Stimulated activated naive CD8-positive, alpha-beta T cell treated with anti-CD3 and anti-CD28 coated beads, Interleukin-15, Interleukin-2, amounts not matched to agents 100 U/mL and 50 U/mL, for 24 hours (primary cell): Measurements from ENCODE around the gene RAVER1.
"Not testable (repeated sequence)": the region's sequence is repeated elsewhere in the genome, so short reads cannot be mapped to it uniquely, and the experiment has no call there.

ENCODE experiments used
- ATAC-seq: fragments of 150-1000 bp; cut with Tn5 transposase; one replicate; pipeline ENCODE4 v1.10.0; 2021
- DNase-seq: peaks from one replicate; pipeline ENCODE4 v3.0.0; 2021

Gene RAVER1

DNA sequence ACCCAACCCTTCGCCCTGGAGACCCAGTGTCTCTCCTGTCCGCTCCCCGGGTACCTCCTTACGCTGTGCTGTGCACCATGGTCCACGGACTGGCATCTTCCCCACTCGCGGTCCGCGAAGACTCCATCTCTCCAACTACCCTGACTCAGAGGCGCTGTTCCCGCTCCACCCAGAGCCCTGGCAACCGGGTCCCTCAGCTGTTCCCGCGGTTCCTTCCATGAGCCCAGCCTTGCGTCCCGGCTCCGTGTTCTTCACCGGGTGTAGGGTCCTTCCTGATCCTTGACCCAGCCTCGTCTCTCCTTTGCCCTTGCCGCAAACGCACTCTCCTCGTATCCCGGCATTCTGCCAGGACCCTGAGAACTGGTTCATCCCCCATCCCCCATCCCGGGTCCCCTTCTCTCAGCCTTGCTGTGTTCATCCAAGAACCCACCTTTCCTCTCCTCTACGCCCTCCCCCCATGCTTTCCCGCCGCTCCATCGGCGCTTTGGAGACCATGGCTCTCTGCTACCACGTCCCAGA lies 42.9 kb downstream of the RAVER1 start:
- ATAC-seq (no peak), DNase-seq (no peak)

DNA sequence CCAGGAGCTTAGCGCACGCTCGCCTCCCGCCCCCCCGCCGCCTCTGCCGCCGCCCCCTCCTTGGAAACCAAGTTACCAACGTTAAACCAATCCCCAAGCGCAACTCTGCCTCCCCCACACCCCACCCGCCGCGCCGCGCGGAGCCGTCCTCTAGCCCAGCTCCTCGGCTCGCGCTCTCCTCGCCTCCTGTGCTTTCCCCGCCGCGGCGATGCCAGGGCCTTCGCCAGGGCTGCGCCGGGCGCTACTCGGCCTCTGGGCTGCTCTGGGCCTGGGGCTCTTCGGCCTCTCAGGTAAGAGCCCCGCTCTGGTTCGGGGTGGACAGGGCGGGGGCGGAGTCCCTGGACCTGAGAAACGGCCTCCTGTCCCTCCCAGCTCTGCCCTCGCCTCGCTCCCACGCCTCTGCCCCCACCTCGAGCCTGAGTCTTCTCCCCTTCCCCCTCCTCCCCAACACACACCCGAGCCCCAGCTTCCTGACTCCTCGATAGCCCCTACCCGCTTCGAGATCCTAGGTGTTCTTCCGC lies 43.4 kb downstream of the RAVER1 start, which contains the start of gene ICAM5:
ICAM5 (plus strand) TSS at position 117 of the 521 bp plus-strand sequence; CDS start at position 209, 92 bp downstream.
- ATAC-seq (no peak), DNase-seq (peak; percentile 56)

DNA sequence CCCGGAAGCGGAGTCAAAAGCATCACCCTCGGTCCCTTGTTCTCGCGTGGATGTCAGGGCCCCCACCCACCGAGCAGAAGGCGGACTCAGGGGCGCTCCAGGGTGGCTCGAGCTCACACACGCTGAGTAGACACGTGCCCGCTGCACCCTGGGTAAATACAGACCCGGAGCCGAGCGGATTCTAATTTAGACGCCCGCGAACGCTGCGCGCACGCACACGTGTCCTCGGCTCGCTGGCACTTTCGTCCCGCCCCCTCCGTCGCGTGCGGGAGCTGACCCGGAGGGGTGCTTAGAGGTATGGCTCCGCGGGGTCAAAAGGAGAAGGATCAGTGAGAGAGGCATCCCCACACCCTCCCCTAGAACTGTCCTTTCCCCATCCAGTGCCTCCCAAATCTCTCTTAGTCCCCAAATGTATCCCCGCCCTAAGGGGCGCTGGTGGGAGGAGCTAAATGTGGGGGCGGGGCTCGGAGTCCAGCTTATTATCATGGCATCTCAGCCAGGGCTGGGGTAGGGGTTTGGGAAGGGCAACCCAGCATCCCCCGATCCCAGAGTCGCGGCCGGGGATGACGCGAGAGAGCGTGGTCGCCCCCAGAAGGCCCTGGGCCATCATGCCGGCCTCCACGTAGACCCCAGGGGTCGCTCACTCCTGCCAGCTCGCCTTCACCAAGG lies 44.0 kb downstream of the RAVER1 start:
- peak; percentile 76 for DNase-seq
- peak; percentile 47 for ATAC-seq

DNA sequence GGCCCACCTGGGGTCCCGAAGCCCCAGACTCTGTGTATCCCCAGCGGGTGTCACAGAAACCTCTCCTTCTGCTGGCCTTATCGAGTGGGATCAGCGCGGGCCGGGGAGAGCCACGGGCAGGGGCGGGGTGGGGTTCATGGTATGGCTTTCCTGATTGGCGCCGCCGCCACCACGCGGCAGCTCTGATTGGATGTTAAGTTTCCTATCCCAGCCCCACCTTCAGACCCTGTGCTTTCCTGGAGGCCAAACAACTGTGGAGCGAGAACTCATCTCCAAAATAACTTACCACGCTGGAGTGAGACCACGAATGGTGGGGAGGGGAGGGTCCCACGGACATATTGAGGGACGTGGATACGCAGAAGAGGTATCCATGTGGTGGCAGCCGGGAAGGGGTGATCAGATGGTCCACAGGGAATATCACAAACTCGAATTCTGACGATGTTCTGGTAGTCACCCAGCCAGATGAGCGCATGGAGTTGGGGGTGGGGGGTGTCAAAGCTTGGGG lies 44.6 kb downstream of the RAVER1 start:
- peak; percentile 7 for ATAC-seq
- DNase-seq: peak; percentile 64

DNA sequence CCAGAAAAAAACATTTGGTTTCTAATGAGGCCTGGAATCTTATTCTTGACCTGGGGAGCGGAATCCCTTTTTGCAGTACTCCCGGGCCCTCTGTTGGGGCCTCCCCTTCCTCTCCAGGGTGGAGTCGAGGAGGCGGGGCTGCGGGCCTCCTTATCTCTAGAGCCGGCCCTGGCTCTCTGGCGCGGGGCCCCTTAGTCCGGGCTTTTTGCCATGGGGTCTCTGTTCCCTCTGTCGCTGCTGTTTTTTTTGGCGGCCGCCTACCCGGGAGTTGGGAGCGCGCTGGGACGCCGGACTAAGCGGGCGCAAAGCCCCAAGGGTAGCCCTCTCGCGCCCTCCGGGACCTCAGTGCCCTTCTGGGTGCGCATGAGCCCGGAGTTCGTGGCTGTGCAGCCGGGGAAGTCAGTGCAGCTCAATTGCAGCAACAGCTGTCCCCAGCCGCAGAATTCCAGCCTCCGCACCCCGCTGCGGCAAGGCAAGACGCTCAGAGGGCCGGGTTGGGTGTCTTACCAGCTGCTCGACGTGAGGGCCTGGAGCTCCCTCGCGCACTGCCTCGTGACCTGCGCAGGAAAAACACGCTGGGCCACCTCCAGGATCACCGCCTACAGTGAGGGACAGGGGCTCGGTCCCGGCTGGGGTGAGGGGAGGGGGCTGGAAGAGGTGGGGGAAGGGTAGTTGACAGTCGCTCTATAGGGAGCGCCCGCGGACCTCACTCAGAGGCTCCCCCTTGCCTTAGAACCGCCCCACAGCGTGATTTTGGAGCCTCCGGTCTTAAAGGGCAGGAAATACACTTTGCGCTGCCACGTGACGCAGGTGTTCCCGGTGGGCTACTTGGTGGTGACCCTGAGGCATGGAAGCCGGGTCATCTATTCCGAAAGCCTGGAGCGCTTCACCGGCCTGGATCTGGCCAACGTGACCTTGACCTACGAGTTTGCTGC lies 46.3 kb downstream of the RAVER1 start, which contains the start of gene ICAM4:
ICAM4 (plus strand) TSS at position 153 of the 935 bp plus-strand sequence; CDS start at position 211, 58 bp downstream.
- ATAC-seq (peak; percentile 34), DNase-seq (peak; percentile 58)

DNA sequence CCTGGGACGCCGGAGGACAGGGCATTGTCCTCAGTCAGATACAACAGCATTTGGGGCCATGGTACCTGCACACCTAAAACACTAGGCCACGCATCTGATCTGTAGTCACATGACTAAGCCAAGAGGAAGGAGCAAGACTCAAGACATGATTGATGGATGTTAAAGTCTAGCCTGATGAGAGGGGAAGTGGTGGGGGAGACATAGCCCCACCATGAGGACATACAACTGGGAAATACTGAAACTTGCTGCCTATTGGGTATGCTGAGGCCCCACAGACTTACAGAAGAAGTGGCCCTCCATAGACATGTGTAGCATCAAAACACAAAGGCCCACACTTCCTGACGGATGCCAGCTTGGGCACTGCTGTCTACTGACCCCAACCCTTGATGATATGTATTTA lies 47.9 kb downstream of the RAVER1 start:
- no peak for DNase-seq
- ATAC-seq: no peak

DNA sequence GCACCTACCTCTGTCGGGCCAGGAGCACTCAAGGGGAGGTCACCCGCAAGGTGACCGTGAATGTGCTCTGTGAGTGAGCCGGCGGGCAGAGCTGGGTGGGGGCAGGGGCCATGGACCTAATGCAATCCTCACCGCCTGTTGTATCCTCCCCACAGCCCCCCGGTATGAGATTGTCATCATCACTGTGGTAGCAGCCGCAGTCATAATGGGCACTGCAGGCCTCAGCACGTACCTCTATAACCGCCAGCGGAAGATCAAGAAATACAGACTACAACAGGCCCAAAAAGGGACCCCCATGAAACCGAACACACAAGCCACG lies 48.4 kb downstream of the RAVER1 start:
- no peak for ATAC-seq
- DNase-seq: no peak

DNA sequence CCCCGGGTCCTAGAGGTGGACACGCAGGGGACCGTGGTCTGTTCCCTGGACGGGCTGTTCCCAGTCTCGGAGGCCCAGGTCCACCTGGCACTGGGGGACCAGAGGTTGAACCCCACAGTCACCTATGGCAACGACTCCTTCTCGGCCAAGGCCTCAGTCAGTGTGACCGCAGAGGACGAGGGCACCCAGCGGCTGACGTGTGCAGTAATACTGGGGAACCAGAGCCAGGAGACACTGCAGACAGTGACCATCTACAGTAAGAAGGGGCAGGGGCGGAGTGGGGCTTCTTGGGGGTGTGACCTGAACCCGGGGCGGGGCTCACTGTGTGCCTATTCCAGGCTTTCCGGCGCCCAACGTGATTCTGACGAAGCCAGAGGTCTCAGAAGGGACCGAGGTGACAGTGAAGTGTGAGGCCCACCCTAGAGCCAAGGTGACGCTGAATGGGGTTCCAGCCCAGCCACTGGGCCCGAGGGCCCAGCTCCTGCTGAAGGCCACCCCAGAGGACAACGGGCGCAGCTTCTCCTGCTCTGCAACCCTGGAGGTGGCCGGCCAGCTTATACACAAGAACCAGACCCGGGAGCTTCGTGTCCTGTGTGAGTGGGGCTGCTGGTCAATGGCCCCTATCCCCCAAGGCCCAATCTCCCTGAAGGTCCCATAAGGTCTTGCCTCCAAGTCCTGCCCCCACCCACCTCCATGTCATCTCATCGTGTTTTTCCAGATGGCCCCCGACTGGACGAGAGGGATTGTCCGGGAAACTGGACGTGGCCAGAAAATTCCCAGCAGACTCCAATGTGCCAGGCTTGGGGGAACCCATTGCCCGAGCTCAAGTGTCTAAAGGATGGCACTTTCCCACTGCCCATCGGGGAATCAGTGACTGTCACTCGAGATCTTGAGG lies 49.0 kb downstream of the RAVER1 start:
- ATAC-seq (no peak), DNase-seq (no peak)

DNA sequence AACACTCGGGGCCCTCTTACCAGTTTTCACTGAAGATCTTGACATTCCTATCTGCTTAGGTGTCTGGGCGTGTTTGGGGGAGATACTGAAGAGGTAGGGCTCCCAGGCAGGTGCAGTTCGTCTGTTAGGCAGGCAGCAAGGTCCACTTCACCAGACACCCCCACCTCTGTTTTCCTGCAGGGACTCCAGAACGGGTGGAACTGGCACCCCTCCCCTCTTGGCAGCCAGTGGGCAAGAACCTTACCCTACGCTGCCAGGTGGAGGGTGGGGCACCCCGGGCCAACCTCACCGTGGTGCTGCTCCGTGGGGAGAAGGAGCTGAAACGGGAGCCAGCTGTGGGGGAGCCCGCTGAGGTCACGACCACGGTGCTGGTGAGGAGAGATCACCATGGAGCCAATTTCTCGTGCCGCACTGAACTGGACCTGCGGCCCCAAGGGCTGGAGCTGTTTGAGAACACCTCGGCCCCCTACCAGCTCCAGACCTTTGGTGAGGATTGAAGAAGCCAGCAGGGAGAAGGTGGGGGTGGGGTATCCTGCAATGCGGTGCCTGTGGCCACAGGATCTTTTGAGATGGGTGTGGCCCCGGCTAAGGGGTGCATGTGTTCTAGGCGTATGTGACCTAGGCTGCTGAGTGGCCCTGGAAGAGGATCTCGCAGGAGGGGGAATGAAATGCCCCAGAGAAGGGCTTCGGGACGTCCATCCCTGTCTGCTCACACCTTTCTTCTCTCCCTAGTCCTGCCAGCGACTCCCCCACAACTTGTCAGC lies 49.8 kb downstream of the RAVER1 start:
- no peak for ATAC-seq
- no peak for DNase-seq

DNA sequence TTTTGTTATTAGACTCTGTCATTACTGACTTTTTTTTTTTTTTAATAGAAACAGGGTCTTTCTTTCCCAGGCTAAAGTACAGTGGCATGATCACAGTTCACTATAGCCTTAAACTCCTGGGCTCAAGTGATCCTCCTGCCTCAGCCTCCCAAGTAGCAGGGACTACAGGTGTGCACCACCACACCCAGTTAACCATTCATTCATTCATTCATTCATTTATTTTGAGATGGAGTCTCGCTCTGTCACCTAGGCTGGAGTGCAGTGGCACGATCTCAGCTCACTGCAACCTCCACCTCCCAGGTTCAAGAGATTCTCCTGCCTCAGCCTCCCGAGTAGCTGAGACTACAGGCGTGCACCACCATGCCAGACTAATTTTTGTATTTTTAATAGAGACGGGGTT lies 51.3 kb downstream of the RAVER1 start:
- ATAC-seq, DNase-seq: not testable (repeated sequence)

DNA sequence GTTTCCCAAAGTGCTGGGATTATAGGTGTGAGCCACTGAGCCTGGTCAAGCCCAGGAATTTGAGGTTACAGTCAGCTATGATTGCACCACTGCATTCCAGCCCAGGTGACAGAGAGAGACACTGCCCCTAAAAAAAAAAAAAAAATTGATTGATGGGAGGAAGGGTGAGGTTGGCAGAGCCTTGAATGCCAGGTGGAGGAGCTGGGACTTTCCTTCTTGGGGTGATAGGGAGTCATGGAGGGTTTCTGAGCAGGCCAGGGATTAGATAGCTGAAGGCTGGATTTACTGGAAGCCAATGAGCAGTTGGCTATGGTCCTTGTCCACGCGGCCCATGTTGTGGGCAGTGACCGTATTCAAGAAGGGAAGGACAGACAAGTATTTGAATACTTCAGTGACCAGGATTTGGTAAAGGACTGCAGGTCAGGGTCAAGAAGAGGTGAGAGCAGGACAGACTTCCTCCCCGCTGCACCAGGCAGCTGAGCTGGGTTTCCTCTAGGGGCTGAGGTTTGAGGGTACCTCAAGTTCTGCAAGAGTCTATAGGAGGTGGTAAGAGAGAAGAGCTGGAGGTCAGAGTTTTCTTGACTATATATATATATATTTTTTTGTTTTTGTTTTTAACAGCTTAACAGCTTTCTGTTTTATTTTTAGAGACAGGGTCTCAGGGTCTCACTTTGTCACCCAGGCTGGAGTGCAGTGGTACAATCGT lies 53.4 kb downstream of the RAVER1 start:
- DNase-seq (no peak), ATAC-seq (no peak)

DNA sequence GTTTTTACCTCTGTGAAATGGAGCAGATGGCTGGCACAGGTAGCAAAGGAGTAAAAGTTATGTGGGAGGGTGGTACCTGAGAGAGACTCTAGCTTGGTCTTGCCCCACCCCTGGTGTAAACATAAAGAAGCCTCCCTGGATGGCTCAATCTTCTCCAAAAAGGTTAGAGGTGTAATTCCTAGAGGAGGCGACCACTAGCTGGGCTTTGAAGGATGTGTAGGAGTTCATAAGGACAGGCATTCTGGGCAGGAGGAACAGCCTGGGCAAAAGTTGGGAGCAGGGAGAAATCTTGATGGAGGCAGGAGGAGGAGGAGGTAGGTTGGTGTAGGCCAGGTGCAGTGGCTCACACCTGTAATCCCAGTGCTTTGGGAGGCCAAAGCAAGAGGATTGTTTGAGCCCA lies 54.4 kb downstream of the RAVER1 start:
- DNase-seq: no peak
- no peak for ATAC-seq

DNA sequence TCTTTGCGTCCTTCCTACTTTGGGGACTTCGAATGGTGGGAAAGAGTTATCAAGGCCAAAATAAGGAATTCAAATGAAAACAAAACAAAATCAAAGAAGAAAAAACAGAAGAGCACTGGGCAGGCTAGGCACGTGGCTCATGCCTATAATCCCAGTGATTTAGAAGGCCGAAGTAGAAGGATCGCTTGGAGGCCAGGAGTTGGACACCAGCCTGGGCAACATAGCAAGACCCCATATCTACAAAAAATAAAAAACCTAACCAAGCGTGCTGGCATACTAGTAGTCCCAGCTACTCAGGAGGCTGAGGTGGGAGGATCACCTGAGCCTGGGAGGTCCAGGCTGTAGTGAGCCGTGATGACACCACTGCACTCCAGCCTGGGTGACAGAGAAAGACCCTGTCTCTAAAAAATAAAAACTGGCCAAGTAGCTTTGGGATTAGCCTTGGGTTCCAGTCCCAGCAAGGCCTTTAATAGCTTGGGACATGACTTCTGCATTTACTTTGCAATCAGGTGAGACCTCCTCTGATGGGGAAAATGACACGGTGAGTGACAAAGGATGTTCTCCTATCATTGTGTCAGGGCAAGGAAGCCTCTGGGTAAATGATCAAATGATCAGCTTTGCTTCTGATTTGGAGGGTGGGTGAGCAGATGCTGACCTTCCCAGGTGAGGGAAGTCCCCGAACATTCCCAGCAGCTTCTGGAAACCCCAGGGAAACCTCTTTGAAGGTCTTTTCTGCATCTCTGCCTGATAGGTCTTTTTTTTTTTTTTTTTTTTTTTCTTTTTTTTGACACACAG lies 55.3 kb downstream of the RAVER1 start:
- no peak for DNase-seq
- ATAC-seq: no peak

DNA sequence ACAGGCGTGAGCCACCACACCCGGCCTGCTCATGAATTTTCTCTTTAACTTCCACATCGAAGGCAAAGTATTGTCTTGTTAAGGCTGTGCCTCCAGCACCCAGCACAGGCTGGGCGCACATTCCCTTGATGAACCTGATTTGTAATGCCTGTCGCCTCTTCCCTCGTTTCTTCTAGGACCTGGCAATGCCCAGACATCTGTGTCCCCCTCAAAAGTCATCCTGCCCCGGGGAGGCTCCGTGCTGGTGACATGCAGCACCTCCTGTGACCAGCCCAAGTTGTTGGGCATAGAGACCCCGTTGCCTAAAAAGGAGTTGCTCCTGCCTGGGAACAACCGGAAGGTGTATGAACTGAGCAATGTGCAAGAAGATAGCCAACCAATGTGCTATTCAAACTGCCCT lies 58.7 kb downstream of the RAVER1 start:
- DNase-seq: no peak
- ATAC-seq: no peak

DNA sequence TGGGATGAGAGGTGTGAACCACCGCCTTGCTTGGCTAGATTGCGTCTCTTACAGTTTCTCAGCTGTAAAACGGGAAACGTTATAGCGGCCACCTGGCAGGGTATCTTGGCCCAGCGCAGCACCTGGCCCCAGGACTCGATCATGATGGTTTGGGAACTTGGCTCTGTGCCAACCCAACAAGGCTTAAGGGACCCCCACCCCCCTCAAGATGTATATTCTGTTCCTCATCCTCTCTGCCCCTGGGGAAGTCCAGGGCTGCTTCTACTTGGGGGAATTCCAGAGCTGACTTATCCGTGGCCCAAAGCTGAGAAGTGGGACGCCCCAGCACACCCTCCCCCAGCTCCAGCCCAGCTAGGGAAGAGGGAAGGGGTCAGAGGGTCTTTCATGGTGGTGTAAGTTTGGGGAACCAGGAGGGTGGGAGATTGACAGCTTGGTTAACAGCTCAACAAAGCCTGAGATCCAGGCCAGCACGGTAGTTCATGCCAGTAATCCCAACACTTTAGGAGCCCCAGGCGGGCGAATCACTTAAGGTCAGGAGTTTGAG lies 61.7 kb downstream of the RAVER1 start:
- ATAC-seq (peak; percentile 11), DNase-seq (peak; percentile 57)

DNA sequence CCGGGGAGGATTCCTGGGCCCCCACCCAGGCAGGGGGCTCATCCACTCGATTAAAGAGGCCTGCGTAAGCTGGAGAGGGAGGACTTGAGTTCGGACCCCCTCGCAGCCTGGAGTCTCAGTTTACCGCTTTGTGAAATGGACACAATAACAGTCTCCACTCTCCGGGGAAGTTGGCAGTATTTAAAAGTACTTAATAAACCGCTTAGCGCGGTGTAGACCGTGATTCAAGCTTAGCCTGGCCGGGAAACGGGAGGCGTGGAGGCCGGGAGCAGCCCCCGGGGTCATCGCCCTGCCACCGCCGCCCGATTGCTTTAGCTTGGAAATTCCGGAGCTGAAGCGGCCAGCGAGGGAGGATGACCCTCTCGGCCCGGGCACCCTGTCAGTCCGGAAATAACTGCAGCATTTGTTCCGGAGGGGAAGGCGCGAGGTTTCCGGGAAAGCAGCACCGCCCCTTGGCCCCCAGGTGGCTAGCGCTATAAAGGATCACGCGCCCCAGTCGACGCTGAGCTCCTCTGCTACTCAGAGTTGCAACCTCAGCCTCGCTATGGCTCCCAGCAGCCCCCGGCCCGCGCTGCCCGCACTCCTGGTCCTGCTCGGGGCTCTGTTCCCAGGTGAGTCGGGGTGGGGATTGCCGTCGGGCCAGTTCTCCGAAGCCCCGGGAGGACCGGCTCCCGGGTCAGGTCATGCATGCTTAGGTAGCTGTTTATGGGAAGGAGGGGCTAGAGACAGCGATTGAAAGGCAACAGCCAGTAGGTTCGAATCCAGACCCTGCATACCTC lies 62.5 kb downstream of the RAVER1 start, which contains the start of gene ICAM1:
ICAM1 (plus strand) TSS at position 505 of the 779 bp plus-strand sequence; CDS start at position 545, 40 bp downstream.
- DNase-seq (peak; percentile 85), ATAC-seq (peak; percentile 58)

DNA sequence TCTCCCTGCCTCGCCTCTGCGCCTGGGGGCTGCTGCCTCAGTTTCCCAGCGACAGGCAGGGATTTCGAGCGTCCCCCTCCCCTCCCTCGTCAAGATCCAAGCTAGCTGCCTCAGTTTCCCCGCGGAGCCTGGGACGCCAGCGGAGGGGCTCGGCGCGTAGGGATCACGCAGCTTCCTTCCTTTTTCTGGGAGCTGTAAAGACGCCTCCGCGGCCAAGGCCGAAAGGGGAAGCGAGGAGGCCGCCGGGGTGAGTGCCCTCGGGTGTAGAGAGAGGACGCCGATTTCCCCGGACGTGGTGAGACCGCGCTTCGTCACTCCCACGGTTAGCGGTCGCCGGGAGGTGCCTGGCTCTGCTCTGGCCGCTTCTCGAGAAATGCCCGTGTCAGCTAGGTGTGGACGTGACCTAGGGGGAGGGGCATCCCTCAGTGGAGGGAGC lies 63.1 kb downstream of the RAVER1 start:
- DNase-seq: peak; percentile 88

More for the DNA sequence above, 63.1 kb downstream of the RAVER1 start:
- ATAC-seq: peak; percentile 72
